CMK (cell line): ENCODE measurements around the gene APRT.

Experiments used
- DNase-seq: peaks from one replicate; pipeline ENCODE4 v3.0.0-alpha.2; 2010; ENCODE audit warnings: low read depth

Gene APRT

DNA sequence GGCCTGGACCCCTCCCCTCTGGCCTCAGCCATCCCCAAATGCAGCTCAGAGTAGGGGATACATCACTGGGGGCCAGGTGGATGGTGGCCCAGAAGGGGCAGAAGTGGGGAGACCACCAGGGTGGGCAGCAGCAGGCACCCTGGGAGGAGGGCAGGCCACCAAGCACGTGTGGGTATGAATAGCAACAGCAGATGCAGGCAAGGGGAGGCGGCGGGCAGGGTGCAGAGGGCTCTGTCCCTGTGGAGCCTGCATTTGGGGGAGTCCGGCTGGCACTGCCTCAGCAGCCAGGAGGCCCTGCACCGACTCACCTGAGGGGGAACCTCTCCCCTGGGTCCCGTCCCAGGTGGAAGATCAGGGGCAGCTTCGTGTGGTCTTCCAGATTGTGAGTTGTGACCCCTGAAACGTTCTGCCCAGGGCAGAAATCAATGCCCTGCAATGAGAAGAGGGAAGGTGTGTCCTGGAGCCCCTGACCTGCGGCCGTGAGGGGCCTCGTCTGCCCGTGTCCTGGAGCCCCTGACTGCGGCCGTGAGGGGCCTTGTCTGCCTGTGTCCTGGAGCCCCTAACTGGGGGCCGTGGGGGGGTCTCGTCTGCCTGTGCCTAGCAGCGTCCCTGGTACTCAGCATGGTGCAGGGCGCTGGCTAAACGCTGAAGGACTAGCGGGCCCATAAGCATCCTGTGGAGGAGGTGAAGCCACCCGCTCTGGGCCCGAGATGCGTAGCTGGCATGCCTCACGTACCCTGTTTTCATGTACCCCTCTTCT is 10.7 kb upstream of the APRT start:
- no peak for DNase-seq

DNA sequence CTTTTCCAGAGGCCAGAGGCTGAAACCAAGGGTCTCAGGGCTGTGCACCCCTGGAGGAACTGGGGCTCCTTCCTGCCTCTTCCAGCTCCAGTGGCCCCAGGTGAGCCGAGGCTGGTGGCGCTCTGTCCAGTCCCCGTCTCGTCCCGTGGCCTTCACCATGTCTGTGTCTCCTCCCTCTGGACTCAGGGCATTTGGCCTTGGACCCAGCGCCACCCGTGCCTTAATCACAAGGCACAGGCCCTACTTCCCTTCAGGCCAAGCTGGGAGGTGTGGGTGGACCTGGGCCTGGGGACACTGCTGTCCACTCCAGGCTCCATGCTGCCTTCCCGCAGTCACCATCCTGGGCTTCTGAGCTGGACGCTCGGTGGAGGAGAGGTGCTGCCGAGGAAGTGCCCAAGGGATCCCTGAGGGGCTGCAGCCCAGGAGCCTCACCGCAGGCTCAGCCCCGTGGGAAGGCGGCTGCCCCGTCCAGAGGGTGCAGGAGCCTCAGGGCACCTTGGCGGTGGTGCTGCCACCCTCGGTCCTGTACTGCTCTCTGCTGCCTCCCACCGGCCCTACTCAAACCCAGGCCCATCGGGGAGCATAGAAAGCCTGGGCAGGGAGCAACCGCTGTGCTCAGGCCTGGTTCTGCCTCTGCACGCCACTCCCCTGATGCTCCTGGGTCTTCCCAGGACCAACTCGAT is 9.6 kb upstream of the APRT start:
- DNase-seq: no peak

DNA sequence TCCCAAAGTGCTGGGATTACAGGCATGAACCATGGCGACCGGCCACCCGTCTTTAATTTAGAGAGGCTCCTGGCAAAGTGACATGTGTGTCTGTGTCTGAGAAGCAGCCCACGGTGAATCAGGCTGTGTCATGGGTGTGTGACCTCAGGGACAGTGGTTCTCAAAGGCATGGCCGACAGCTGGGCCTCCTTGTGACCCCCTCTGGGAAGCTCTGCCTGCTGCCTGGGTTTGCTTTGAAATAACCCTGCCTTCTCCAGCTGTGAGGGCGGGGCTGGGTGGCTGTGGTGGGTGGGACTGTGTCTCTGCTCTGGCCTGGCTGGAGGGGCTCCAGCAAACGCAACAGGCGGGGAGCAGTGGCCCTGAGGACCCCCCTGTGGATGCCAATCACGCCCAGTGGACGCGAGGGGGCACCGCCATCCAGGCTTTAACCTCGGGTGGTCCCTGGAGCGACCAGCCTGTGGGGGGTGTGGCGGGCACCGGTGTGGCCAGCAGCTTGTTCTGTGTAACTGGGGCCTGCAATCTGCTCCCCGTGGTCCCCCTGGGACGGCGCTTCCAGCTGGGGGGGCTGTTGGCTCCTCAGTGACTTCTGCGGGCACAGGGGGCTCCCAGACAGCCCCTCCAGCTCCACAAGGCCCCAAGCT is 8.8 kb upstream of the APRT start:
- DNase-seq: no peak

DNA sequence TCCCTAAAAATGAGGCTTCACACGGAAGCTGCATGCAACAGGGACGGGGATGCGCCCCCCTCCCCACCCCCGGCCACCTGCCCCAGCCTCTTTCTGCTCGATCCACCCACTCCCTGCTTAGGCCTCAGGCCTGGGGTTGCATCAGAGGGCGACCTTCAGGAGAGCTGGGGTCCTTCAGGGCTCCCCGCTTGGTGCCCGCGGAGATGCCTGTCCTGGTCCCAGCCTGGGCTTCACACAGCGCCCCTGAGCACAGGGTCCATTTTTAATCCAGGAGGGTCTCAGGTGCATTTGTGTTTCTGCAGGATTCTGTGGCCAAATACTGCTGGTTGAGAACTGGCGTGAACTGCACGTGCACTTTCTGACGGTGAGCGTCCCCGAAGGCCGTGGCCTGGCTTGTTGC is 7.4 kb upstream of the APRT start:
- DNase-seq: no peak

DNA sequence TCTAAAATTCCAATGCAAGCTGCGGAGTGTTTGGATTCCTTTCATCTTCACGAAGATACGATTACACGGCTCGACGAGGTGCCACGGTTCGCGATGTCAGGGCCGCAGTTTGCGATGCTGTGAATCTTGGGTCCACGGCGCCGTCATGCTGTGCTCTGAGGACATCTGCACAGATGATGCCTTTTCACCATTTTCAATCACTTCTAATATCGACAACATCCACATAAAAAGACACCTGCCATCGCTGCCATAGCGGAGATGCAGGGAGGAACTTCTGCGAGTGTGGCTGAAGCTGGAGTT is 6.8 kb upstream of the APRT start:
- no peak for DNase-seq

DNA sequence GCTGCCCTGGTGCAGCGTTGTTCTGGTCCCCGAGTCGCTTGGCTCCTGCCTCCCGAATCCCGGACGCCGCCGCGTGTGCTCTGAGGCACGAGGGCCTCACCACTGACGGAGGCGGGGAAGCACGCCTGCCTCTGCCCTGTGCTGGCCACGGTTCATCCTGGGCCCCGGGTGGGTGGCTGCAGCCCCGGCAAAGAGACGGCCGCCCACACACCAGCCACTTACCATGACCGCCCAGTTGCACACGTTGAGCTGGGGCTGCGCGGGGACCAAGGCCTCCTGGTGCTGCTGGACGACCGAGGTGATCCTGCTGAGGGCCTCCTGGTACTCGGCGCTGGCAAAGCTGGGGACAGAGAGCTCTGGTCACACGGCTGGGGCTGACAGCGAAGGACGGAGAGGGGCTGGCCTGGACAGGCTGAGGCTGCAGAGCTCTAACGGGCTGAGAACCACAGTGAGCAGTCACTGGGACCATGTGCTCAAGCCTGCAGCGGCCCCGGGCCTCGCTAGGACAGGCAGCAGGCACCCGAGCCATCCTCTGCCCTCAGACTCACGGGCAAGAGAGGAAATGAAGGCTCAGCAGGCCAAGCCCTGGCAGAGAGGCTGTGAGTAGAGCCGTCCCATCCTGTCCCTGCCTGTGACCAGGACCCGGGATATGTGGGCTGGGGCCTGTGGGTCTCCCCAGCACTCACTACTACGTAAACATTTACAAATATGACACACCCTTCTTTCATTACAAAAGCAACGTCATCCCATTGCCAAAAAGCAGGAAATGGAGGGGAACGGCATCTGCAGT is 6.3 kb upstream of the APRT start:
- DNase-seq: no peak

DNA sequence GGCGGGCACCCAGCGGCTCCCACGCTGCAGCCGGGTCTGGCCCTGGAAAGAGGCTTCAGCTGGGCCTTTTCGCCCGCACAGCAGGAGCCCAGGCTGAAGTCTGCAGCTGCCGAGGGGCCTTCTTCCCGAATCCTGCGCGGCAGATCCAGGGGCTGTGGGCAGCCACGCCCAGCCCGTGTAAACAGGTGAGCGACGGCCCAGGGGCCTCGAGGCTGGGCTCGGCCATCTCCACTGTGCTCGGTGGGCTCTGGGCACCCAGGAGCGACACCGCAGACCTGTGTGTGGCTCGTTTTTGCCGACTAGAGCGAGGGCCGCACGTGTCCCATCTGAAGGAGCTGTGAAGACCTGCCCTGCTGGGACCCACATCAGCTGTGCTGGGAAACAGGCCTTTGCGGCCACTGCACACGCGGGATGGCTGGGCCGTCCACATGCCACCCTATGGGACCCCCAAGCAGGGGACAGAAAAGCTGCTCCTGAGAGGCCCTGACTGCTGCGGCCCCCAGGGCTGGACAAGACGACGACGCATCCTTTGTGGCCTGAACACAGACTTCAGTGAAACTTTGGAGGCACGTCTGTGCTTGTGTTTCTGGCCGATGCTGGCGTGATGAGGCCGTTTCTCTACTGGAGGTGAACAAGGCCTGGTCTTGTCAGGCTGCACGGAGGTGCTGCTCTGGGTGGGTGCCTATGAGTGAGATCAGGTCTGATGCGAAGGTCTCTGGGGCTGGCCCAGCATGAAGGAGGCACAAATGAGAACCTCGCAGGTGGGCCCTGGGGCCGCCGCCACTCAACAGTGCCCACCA is 5.2 kb upstream of the APRT start:
- DNase-seq: no peak

DNA sequence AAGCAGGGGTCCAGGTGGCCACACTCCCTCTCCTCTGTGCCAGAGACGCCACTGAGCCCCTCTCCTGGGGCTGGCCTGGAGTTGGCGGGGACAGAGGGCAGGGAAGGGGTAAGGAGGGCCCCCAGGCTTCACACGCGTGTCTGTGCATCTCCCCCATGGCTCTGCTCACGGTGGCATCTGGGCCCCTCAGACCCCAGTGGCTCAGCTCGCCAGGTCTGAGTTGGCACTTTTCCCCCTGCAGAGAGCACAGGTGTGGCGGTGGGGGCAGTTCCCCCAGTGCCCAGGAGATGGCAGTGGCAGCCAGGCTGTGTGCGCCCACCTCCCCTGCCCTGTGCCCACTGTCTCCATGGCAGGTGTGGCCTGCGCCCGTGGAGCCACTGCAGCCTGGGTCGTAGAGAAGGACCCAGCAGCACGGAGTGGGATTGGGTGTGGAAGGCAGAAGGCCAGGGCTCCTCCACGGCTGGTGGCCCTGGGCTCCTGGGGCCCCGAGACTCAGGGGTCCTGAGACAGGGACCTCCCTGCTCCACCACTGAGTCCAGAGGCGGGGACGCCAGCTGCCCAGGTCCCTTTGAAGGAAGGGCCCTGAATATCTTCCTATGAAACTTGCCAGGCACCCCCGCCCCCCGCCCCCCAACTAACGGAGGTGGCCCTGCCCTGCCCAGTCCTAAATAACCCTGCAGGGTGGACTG is 4.3 kb upstream of the APRT start:
- no peak for DNase-seq

DNA sequence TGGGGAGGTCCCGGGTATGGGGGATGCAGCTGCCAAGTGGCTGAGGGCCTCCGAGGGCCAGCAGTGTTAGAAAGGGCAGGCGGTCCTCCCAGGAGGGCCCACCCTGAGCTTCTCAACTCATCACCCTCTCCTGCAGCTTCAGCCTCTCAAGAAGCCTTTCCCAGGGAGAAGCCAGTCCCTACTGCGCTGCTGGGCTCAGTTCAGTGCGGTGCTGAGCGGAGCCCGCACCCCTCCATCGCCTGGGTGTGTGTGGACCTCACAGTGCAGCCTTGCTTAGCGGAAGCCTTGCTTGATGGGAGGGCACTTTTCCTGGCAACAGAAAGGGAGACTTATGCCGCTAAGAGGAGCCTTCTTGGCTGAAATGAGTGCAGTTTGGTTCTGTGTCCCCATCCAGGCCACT is 3.5 kb upstream of the APRT start:
- no peak for DNase-seq

DNA sequence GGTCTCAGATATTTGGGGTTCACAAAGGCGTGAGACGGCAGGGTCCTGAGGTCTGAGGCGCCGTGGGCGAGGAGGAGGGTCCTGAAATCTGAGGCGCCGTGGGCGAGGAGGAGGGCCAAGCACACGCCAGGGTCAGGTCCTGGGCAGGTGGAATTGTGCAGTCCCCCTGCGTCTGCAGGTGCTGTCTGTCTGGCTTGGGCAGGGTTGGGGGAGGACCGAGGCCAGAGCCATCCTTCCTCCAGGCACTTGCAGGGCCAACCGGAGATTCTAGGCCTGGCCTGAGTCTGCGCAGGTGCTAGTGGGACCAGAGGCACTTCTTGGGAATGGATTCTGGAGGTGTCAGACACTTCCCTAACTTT is 2.4 kb upstream of the APRT start:
- no peak for DNase-seq

DNA sequence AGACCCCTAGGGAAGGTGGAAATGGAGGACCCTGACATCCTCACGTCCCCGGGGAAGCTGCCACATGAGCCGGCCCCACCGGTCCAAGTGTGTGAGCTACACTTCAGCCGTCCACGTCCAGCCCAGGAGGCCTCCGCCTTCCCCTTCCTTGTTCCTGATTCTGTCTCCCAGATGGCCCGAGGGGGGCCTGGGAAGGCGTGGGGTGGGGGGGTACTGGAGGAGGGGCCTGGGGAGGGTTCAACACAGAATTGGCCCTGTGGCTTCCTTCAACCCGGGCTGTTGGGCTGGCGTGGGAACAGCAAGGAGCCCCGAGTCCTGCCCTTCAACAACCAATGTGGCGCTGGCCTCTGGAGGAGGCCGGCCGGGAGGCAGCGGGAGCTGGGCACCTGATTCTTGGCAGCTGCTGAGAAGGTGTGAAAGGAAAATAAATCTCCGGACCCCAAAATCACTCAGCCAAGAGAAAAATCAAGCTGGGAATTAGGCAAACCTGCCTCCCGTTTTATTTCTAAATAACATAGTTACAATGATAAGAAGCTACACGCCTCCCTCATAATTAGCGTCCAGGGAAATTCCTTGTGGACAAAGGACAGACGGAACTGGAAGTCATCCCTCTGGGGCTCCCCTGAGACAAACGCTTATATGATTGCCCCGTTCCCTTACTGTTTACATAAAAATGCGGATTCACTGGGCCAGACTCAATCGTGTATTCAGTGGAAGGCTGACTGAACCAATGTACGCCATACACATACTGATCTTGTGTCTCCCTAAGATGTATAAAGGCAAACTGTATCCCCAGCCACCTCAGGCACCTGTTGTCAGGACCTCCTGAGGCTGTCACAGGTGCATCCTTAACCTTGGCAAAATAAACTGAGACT is 1.8 kb upstream of the APRT start:
- no peak for DNase-seq

DNA sequence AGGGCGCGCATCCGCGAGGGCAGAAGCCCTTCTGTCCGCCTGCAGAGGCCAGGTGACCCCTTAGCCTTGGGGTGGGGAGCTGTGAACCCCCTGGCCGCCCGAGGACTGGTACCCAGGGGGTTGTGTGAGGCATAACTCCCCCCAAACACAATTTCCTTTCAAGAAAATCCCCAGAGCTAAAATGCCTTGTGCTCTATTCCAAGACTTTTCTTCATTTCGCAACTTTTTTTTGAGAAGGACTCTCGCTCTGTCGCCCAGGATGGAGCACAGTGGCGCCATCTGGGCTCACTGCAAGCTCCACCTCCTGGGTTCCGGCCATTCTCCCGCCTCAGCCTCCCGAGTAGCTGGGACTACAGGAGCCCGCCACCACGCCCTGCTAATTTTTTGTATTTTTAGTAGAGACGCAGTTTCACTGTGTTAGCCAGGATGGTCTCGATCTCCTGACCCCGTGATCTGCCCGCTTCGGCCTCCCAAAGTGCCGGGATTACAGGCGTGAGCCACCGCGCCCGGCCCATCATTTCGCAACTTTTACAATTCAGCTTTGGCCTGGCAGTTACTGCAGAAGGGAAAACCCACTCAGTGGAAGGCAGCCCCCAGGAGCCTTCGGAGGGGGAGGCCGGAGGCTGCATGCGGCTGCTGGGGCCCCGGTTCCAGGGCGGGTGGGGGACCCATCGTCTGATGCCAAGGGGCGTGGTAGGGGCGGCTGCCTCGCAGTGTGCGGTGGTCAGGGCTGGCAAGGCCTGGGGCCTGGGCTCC is 963 bp upstream of the APRT start:
- no peak for DNase-seq

DNA sequence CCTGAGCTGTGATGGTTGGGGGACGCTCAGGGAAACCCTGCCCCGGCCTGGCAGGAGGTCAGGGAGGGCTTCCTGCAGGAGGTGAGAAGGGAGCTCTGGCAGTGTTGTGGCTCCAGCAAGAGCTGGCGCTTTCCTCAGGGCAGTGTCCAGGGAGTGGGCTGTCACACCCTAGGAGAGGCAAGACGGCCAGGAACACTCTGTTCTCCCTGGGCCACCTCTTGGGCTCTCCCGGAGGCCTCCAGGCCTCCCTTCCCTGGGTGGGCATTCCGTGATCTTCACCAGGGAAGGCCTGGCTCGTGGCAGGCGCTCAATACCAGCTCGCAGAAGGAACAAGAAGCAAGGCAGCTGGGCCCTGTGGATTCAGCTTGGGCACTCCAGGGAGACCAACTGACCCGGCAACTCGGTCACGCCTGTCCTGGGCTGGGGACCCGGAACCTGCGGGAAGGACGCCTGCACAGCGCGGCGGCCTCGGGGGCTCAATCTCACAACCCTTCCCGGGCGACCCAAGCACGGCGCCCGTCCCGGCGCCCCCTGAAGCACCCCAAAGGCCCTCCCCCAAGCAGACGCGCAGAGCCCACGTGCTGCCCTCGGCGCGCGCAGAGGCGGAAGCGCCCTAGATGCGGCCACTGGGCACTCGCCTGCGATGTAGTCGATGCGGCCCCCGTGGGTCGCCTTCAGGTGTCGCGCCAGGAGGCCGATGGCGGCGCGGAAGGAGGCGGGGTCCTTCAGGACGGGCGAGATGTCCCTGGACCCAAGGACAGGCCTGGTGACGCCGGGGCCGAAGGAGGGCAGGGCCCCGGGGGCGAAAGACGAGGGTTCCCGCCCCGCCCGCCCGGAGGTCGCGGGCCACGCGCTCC is 588 bp downstream of the APRT start:
- DNase-seq: peak; percentile 79

DNA sequence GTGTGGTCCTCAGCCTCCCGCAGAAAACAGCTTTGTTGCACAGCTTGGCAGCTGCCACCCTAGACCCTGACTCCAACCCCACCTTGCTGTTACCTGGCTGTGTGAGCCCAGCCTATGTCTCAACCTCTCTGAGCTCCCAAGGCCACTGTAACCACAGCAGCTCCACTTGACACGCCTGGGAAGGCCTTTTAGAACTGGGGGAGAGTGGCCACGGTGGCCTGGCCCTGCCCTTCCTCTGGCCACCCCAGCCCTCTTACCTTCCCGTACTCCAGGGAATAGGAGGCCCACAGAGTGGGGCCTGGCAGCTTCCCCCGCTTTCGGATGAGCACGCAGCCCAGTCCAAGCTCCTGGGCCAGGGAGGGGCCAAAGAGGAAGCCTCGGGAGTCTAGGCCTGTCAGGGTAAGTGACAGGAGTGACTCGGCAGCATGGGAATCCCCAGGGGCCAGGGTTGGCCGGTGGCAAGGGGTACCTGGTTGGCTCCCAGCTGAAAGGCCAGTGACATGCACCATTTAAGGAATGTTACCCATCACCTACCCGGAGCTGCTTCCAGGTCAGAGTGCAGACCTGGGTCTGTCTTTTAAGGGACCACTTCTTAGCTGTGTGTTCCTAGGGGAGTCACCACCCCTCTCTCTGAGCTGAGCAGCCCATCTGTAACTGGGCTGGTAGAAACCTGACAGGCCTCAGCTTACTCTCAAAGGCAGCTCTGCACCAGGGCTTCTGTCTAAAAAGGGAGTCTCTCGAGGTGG is 1.4 kb downstream of the APRT start:
- DNase-seq: no peak

DNA sequence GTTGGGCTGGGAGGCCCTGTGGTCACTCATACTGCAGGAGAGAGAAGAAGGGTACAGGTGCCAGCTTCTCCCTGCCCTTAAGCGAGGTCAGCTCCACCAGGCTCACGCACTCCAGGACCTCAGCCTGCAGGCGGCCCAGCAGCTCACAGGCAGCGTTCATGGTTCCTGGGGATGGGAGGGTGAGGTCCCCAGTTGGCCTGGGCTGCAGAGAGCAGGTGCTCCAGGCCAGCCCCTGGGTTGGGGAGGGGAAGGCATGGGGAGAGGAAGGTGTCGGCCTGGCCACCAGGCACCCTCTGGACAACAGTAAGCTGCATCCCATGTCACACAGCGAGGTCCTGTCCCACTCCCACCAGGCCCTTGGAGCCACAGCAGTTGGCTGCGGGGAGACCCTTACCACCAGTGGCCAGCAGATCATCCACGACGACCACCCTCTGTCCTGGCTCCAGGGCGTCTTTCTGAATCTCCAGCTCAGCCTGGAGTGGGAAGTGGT is 2.0 kb downstream of the APRT start:
- no peak for DNase-seq

DNA sequence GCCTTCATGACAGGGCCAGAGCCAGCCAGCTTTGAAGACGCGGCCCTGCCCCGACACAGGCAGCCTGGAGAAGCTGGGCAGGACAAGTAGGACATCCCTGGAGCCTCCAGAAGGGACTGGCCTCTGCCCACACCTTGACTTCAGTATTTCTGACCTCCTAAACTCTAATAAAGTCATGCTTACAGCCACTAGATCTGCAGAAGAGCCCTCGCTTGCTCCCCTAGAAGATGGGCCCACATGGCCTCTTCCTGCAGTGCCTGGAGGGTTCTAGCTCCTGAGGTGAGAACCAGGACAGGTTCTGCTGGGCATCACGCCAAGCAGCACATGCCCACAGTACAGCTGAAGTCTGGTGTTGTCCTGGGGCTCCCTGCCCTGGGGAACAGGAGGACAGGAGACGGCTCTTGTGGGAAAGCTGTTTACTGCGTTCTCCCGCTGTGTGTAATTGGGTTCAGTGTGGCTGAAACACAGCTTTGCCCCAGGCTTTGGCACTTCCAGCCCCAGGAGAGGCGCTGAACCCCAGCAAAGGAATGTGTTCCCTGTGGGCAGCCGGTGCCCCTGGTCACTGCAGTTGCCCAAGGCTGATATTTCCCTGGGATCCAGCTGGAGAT is 2.6 kb downstream of the APRT start:
- no peak for DNase-seq
